Stomach (tissue), 4 donors: ENCODE data around the gene RBM23.

Experiments
- EP300 ChIP-seq: sonication (generic); formaldehyde crosslinking; IDR thresholded peaks from one replicate; pipeline ENCODE4 v1.6.1; 2017; ENCODE audit warnings: antibody characterized with exemption
- TF ChIP-seq, protein P1 (sequence below), 7 experiments: fragments of 450-650 bp in 4 of 7; fragments of 200-600 bp in 3 of 7; sonication (generic) in 3 of 7; IDR thresholded peaks; one replicate each; pipeline ENCODE4 v1.5.1; 2016 to 2019; ENCODE audit warnings: antibody characterized with exemption in 7 of 7, control low read depth in 2 of 7, mild to moderate bottlenecking in 1 of 7

DNA sequence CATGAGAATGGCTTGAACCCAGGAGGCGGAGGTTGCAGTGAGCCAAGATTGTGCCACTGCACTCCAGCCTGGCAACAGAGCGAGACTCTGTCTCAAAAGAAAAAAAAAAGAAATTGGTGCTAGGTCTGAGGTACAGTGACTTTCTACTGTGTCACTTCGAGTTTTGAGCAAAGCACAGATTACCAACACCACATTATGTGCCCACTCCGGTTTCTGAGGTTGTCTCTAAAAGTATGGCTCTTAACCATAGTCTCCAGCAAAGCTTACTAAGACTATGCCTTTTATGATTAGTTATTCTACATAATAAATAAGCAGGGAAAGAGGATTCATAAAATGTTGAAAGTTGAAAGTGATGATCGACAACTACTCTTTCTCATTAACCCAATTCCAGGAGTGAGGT, 8.0 kb downstream of the RBM23 start:
- TF ChIP-seq, protein P1, sequence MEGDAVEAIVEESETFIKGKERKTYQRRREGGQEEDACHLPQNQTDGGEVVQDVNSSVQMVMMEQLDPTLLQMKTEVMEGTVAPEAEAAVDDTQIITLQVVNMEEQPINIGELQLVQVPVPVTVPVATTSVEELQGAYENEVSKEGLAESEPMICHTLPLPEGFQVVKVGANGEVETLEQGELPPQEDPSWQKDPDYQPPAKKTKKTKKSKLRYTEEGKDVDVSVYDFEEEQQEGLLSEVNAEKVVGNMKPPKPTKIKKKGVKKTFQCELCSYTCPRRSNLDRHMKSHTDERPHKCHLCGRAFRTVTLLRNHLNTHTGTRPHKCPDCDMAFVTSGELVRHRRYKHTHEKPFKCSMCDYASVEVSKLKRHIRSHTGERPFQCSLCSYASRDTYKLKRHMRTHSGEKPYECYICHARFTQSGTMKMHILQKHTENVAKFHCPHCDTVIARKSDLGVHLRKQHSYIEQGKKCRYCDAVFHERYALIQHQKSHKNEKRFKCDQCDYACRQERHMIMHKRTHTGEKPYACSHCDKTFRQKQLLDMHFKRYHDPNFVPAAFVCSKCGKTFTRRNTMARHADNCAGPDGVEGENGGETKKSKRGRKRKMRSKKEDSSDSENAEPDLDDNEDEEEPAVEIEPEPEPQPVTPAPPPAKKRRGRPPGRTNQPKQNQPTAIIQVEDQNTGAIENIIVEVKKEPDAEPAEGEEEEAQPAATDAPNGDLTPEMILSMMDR (IDR thresholded peaks at IDR 0.05) = no peak
- TF ChIP-seq EP300 = no peak
